Neural cell (in vitro differentiated cells): ENCODE results near the gene TMEM30B. TPM values are rescaled to one million over a fixed set of nuclear protein-coding genes. Genes with fewer than 3 reads are reported as not detected.
A peak's percentile ranks its signal among the peaks of the same experiment; 100 is the strongest.

Experiments used
- H2AFZ ChIP-seq: fragments of 200-600, 300-800 bp; sonication (generic), shearing (Covaris generic); 2 replicates; pipeline ENCODE4 v1.6.0; 2014; ENCODE audit warnings: low read depth, mild to moderate bottlenecking, antibody characterized with exemption, low read length, moderate library complexity
- H3F3A ChIP-seq: fragments of 200-600 bp; shearing (Covaris generic); 2 replicates; pipeline ENCODE4 v1.6.1; 2016; ENCODE audit warnings: mild to moderate bottlenecking, moderate library complexity, mixed read lengths, antibody characterized with exemption, low read length; ENCODE audit not compliant: insufficient read depth, poor library complexity, severe bottlenecking
- H3K27ac ChIP-seq: fragments of 200-600, 300-800 bp; sonication (generic), shearing (Covaris generic); 2 replicates; pipeline ENCODE4 v1.5.1; 2014; ENCODE audit warnings: mild to moderate bottlenecking, low read length, moderate library complexity
- H3K27me3 ChIP-seq: fragments of 300-800, 200-600 bp; sonication (generic), shearing (Covaris generic); 2 replicates; pipeline ENCODE4 v1.6.0; 2014; ENCODE audit warnings: mild to moderate bottlenecking, low read depth, low read length, moderate library complexity; ENCODE audit not compliant: insufficient read depth
- H3K36me3 ChIP-seq: fragments of 300-800, 200-600 bp; sonication (generic), shearing (Covaris generic); 2 replicates; pipeline ENCODE4 v1.5.1; 2014; ENCODE audit warnings: mild to moderate bottlenecking, antibody characterized with exemption, low read length, moderate library complexity; ENCODE audit not compliant: insufficient read depth
- H3K4me2 ChIP-seq: fragments of 300-800, 200-600 bp; sonication (generic), shearing (Covaris generic); 2 replicates; pipeline ENCODE4 v1.6.0; 2014; ENCODE audit warnings: mild to moderate bottlenecking, low read length
- H3K4me3 ChIP-seq: fragments of 300-800, 200-600 bp; sonication (generic), shearing (Covaris generic); 2 replicates; pipeline ENCODE4 v1.5.1; 2014; ENCODE audit warnings: mild to moderate bottlenecking, low read length, moderate library complexity
- H3K79me2 ChIP-seq: fragments of 200-600 bp; shearing (Covaris generic); replicated peaks from 2 replicates; pipeline ENCODE4 v1.6.0; 2014; ENCODE audit warnings: mild to moderate bottlenecking, low read length, moderate library complexity; ENCODE audit not compliant: insufficient read depth
- H3K9ac ChIP-seq: fragments of 300-800, 200-600 bp; sonication (generic), shearing (Covaris generic); 2 replicates; pipeline ENCODE4 v1.6.1; 2016; ENCODE audit warnings: mild to moderate bottlenecking, low read length, mixed read lengths
- H3K9me2 ChIP-seq: fragments of 200-600 bp; shearing (Covaris generic); 2 replicates; pipeline ENCODE4 v1.6.1; 2016; ENCODE audit warnings: mild to moderate bottlenecking, low read length, mixed read lengths; ENCODE audit not compliant: insufficient read depth
- H3K9me3 ChIP-seq: fragments of 200-600, 300-800 bp; sonication (generic), shearing (Covaris generic); 2 replicates; pipeline ENCODE4 v1.6.1; 2016; ENCODE audit warnings: mild to moderate bottlenecking, mixed run types, low read length, moderate library complexity, mixed read lengths
- H4K20me1 ChIP-seq: fragments of 200-600 bp; shearing (Covaris generic); 2 replicates; pipeline ENCODE4 v1.6.1; 2016; ENCODE audit warnings: mild to moderate bottlenecking, mixed run types; ENCODE audit not compliant: insufficient read depth
- CTCF ChIP-seq: fragments of 450-650 bp; IDR thresholded peaks from 2 replicates; pipeline ENCODE4 v1.5.1; 2014; ENCODE audit warnings: antibody characterized with exemption, mild to moderate bottlenecking, moderate library complexity; ENCODE audit not compliant: poor library complexity, severe bottlenecking
- EP300 ChIP-seq: fragments of 450-650 bp; conservative IDR thresholded peaks from 2 replicates; pipeline ENCODE4 v1.6.1; 2014; ENCODE audit warnings: antibody characterized with exemption, mild to moderate bottlenecking, moderate library complexity; ENCODE audit not compliant: poor library complexity, severe bottlenecking
- EZH2 ChIP-seq: fragments of 200-600, 300-800 bp; shearing (Covaris generic), sonication (generic); IDR thresholded peaks from 2 replicates; pipeline ENCODE4 v1.6.1; 2014; ENCODE audit warnings: antibody characterized with exemption, low read length, borderline replicate concordance, mild to moderate bottlenecking; ENCODE audit not compliant: insufficient read depth, poor library complexity, severe bottlenecking
- MXI1 ChIP-seq: fragments of 450-650 bp; conservative IDR thresholded peaks from 2 replicates; pipeline ENCODE4 v1.6.1; 2014; ENCODE audit warnings: antibody characterized with exemption, mild to moderate bottlenecking; ENCODE audit not compliant: poor library complexity, severe bottlenecking
- POLR2AphosphoS5 ChIP-seq: IDR thresholded peaks from 2 replicates; pipeline ENCODE4 v1.6.1; 2012
- RAD21 ChIP-seq: fragments of 450-650 bp; conservative IDR thresholded peaks from 2 replicates; pipeline ENCODE4 v1.6.1; 2014; ENCODE audit warnings: antibody characterized with exemption, mild to moderate bottlenecking, moderate library complexity
- REST ChIP-seq: IDR thresholded peaks from 2 replicates; pipeline ENCODE4 v1.6.1; 2012; ENCODE audit warnings: borderline replicate concordance
- SMC3 ChIP-seq: fragments of 450-650 bp; conservative IDR thresholded peaks from 2 replicates; pipeline ENCODE4 v1.6.1; 2014; ENCODE audit warnings: antibody characterized with exemption, mild to moderate bottlenecking, moderate library complexity; ENCODE audit not compliant: poor library complexity
- TAF1 ChIP-seq: IDR thresholded peaks from 2 replicates; pipeline ENCODE4 v1.6.1; 2012; ENCODE audit warnings: low read depth
- polyA plus RNA-seq: library from polyadenylated mRNA; depleted of rRNA; stranded (reverse); fragments of >200 nt; gene quantifications from 2 replicates; pipeline ENCODE4 v1.2.3, GENCODE V29; 2014

The TMEM30B gene
- polyA plus RNA-seq, 1 donor from 2014 or later = 0.28 TPM

GRCh38 chr14:61281948-61282275, 774 bp upstream of the TMEM30B start:
- Histone ChIP-seq H3K27me3 (peaks cover 72% of the 10 kb centered on the region), H3K9me3 (peaks cover 13% of the 10 kb centered on the region), H3K4me3 (no peak overlapping the region), H3K9ac (no peak overlapping the region), H2AFZ (no peak overlapping the region), H3K4me2 (no peak overlapping the region), H3K27ac (no peak overlapping the region), H3F3A (no peaks in the 10 kb centered on the region), H3K9me2 (no peaks in the 10 kb centered on the region), H3K79me2 (no peaks in the 10 kb centered on the region), H3K36me3 (no peaks in the 10 kb centered on the region), H4K20me1 (no peaks in the 10 kb centered on the region)
- TF ChIP-seq RAD21 (no peak), POLR2AphosphoS5 (no peak), MXI1 (no peak), EZH2 (no peak), EP300 (no peak), CTCF (no peak), SMC3 (no peak), REST (no peak), TAF1 (no peak)

DNA sequence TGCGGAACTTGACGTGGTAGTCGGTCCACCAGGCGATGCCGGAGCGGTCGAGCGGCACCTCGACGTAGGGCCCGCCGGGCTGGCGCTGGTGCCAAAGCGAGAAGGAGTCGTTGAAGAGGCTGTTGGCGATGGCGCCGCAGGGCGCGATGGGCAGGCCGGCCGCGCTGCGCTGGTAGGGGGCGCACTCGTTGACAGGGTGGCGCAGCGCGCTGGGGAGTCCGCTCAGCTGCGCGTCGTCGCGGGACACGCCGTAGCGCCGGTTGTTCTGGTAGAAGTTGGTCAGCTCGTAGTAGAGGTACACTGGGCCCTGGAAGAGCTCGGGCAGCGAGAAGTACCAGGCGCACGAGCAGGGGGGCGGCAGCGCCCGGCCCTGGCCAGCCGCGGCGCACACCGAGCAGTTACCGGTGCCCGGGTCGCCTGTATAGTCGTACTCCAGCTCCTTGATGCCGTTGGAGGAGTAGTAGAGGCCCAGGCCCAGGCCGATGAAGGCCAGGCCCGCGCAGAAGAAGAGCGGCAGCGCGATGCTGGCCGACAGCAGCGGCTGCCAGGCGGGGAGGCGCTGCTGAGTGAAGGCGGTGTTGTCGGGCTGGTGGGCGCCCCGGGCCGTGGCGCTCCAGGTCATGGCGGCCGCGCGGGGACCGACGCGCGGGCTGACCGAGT, 482 bp downstream of the TMEM30B start:
- peaks cover 13% of the 10 kb centered on the region for H3K9me3 ChIP-seq
- peaks cover 72% of the 10 kb centered on the region for H3K27me3 ChIP-seq
- no peaks in the 10 kb centered on the region for H4K20me1 ChIP-seq
- no peak overlapping the region for H3K4me2 ChIP-seq
- H3K27ac ChIP-seq = no peak overlapping the region
- H3F3A ChIP-seq = no peaks in the 10 kb centered on the region
- TF ChIP-seq EZH2 (no peak), REST (no peak), CTCF (peak; percentile 34), POLR2AphosphoS5 (peak; percentile 39)
- no peak overlapping the region for H3K9ac ChIP-seq
- no peaks in the 10 kb centered on the region for H3K9me2 ChIP-seq
- peak overlapping the region; percentile 5 for H2AFZ ChIP-seq
- no peaks in the 10 kb centered on the region for H3K36me3 ChIP-seq
- H3K4me3 ChIP-seq = peak overlapping the region; percentile 63
- no peaks in the 10 kb centered on the region for H3K79me2 ChIP-seq
